Measurements from ENCODE around the gene ANKS6. TPM values are rescaled to one million over a fixed set of nuclear protein-coding genes. Genes with fewer than 3 reads are reported as not detected.

Gene ANKS6
- total and polyA plus RNA-seq, 2 of the 4 experiments (the other 2 are of a cell fraction), result 9.0 to 23.6 TPM

DNA sequence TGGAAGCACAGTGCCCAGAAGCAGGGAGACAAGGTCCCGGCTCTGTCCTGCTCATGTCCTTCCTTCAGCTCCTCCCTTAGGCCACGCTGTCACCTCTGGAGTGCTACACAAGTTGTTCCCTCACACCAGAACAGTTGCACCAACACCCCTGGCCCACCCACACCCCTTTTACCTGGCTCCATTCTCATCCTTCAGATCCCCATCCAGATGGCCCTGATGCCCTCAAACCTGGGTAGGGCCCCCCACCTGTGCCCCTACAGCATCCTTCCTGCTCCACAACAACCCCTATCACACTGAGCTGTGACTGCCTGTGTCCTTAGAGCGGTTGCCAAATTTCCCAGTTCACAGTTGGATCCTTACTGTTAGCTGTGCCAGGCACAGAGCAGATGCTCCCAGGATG lies 29.2 kb downstream of the ANKS6 start:
- POLR2A ChIA-PET (ENCODE audit: unreplicated experiment), result no interaction called here
- CTCF ChIA-PET, result no interaction called here
- Histone ChIP-seq H3K79me1 (ENCODE audit: low read depth in 1 of 2, low read length in 2 of 2) (no peaks in the 10 kb centered on the region), H2BK15ac (ENCODE audit: low read depth, low read length) (no peak overlapping the region), H3K56ac (ENCODE audit: extremely low read depth, insufficient read depth, low read length) (no peak overlapping the region), H2AFZ (replicated peaks; ENCODE audit: low read length, poor library complexity) (no peak overlapping the region), H3K27ac (ENCODE audit: insufficient read depth, low read length) (no peak overlapping the region), H3K9me3 (ENCODE audit: control insufficient read depth, insufficient read depth, low read length) (no peaks in the 10 kb centered on the region), H3K4me2 (ENCODE audit: low read depth, low read length) (no peak overlapping the region), H4K5ac (ENCODE audit: low read depth, low read length) (no peak overlapping the region), H4K91ac (ENCODE audit: insufficient read depth, low read depth, low read length) (no peak overlapping the region), H4K8ac (ENCODE audit: low read depth in 2 of 2, low read length in 2 of 2) (no peak overlapping the region), H4K20me1 (ENCODE audit: insufficient read depth, low read length) (no peaks in the 10 kb centered on the region), H3K18ac (ENCODE audit: low read depth, low read length) (no peak overlapping the region), H3K14ac (replicated peaks; ENCODE audit: low read depth, low read length) (no peak overlapping the region; the same call in 1 of the 2 replicates), H3K36me3 (ENCODE audit: control insufficient read depth, insufficient read depth, low read length) (peaks cover 41% of the 10 kb centered on the region), H3K4ac (ENCODE audit: low read depth, low read length) (no peak overlapping the region), H3K9ac (ENCODE audit: low read depth, low read length) (no peak overlapping the region), H3K23ac (ENCODE audit: low read depth, low read length) (no peak overlapping the region), H2BK20ac (ENCODE audit: low read depth, low read length) (no peak overlapping the region), H3K4me3 (ENCODE audit: insufficient read depth, low read depth, low read length) (no peak overlapping the region), H2AK5ac (ENCODE audit: low read depth, low read length) (no peak overlapping the region), H3K9me1 (ENCODE audit: insufficient read depth, low read length) (no peaks in the 10 kb centered on the region), H2AK9ac (replicated peaks; ENCODE audit: low read depth, low read length, poor library complexity) (no peak overlapping the region), H2BK5ac (ENCODE audit: low read depth, low read length, poor library complexity, severe bottlenecking) (no peak overlapping the region), H3K4me1 (ENCODE audit: control insufficient read depth, insufficient read depth, low read length) (no peaks in the 10 kb centered on the region), H2BK120ac (ENCODE audit: low read depth, low read length) (no peak overlapping the region), H3K27me3 (ENCODE audit: control insufficient read depth, insufficient read depth, low read length) (no peaks in the 10 kb centered on the region)
- BruUV-seq (replicated peaks), result no TSS peak
- TF ChIP-seq MAFK (IDR thresholded peaks at IDR 0.05; ENCODE audit: low read depth, low read length), result no peak
- TF ChIP-seq SMC3 (IDR thresholded peaks at IDR 0.05; ENCODE audit: low read depth, low read length), result no peak
- no peak for TF ChIP-seq POLR2A (IDR thresholded peaks at IDR 0.05; ENCODE audit: low read depth, low read length)
- no peak for TF ChIP-seq MXI1 (IDR thresholded peaks at IDR 0.05; ENCODE audit: borderline replicate concordance, low read depth, low read length)
- no peak for TF ChIP-seq RCOR1 (IDR thresholded peaks at IDR 0.05; ENCODE audit: insufficient replicate concordance, low read length)
- no peak for TF ChIP-seq CEBPB (IDR thresholded peaks at IDR 0.05; ENCODE audit: low read depth, low read length)
- no peak for TF ChIP-seq RAD21 (IDR thresholded peaks at IDR 0.05; ENCODE audit: low read length)
- TF ChIP-seq NFE2L2 (IDR thresholded peaks at IDR 0.05; ENCODE audit: low read depth, low read length), result no peak
- no peak for TF ChIP-seq CTCF (conservative IDR thresholded peaks at IDR 0.05; ENCODE audit: low read depth, low read length)
- no peak for TF ChIP-seq BHLHE40 (IDR thresholded peaks at IDR 0.05; ENCODE audit: low read depth, low read length)
- TF ChIP-seq FOS (IDR thresholded peaks at IDR 0.05; ENCODE audit: low read depth, low read length), result no peak
- TF ChIP-seq CHD1 (IDR thresholded peaks at IDR 0.05; ENCODE audit: low read depth, low read length), result no peak
- TF ChIP-seq, protein P1, sequence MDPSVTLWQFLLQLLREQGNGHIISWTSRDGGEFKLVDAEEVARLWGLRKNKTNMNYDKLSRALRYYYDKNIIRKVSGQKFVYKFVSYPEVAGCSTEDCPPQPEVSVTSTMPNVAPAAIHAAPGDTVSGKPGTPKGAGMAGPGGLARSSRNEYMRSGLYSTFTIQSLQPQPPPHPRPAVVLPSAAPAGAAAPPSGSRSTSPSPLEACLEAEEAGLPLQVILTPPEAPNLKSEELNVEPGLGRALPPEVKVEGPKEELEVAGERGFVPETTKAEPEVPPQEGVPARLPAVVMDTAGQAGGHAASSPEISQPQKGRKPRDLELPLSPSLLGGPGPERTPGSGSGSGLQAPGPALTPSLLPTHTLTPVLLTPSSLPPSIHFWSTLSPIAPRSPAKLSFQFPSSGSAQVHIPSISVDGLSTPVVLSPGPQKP (IDR thresholded peaks at IDR 0.05; ENCODE audit: borderline replicate concordance, low read depth, low read length), result no peak
- no peak for TF ChIP-seq MAZ (IDR thresholded peaks at IDR 0.05; ENCODE audit: borderline replicate concordance, low read depth, low read length)
- TF ChIP-seq RFX5 (IDR thresholded peaks at IDR 0.05; ENCODE audit: low read depth, low read length), result no peak
- in situ Hi-C loops (cut with MboI; ENCODE audit: low sequenced_read_pairs), result no loop called here
- ATAC-seq (ENCODE audit: low read depth) (no peak), DNase-seq (no peak)
- intact Hi-C loops (cut with micrococcal nuclease), result no loop called here
- 80% methylated on average over 1 of the region's 3 CpGs; no CpG with 5 or more reads in 1 of the 2 experiments for WGBS, 2 experiments (ENCODE audit: extremely low coverage in 2 of 2, insufficient read length in 1 of 2)
- dilution Hi-C loops (cut with HindIII; ENCODE audit: low sequenced_read_pairs, unreplicated experiment), result no loop called here

Data from IMR-90 (cell line).